Neural cell (in vitro differentiated cells): ENCODE data around the gene KCNQ1OT1. TPM values are rescaled to one million over a fixed set of nuclear protein-coding genes. Genes with fewer than 3 reads are reported as not detected.

Experiments
- H2AFZ ChIP-seq: fragments of 200-600, 300-800 bp; sonication (generic), shearing (Covaris generic); 2 replicates; pipeline ENCODE4 v1.6.0; 2014; ENCODE audit warnings: low read depth, mild to moderate bottlenecking, antibody characterized with exemption, low read length, moderate library complexity
- H3F3A ChIP-seq: fragments of 200-600 bp; shearing (Covaris generic); 2 replicates; pipeline ENCODE4 v1.6.1; 2016; ENCODE audit warnings: mild to moderate bottlenecking, moderate library complexity, mixed read lengths, antibody characterized with exemption, low read length; ENCODE audit not compliant: insufficient read depth, poor library complexity, severe bottlenecking
- H3K27ac ChIP-seq: fragments of 200-600, 300-800 bp; sonication (generic), shearing (Covaris generic); 2 replicates; pipeline ENCODE4 v1.5.1; 2014; ENCODE audit warnings: mild to moderate bottlenecking, low read length, moderate library complexity
- H3K27me3 ChIP-seq: fragments of 300-800, 200-600 bp; sonication (generic), shearing (Covaris generic); 2 replicates; pipeline ENCODE4 v1.6.0; 2014; ENCODE audit warnings: mild to moderate bottlenecking, low read depth, low read length, moderate library complexity; ENCODE audit not compliant: insufficient read depth
- H3K36me3 ChIP-seq: fragments of 300-800, 200-600 bp; sonication (generic), shearing (Covaris generic); 2 replicates; pipeline ENCODE4 v1.5.1; 2014; ENCODE audit warnings: mild to moderate bottlenecking, antibody characterized with exemption, low read length, moderate library complexity; ENCODE audit not compliant: insufficient read depth
- H3K4me2 ChIP-seq: fragments of 300-800, 200-600 bp; sonication (generic), shearing (Covaris generic); 2 replicates; pipeline ENCODE4 v1.6.0; 2014; ENCODE audit warnings: mild to moderate bottlenecking, low read length
- H3K4me3 ChIP-seq: fragments of 300-800, 200-600 bp; sonication (generic), shearing (Covaris generic); 2 replicates; pipeline ENCODE4 v1.5.1; 2014; ENCODE audit warnings: mild to moderate bottlenecking, low read length, moderate library complexity
- H3K79me2 ChIP-seq: fragments of 200-600 bp; shearing (Covaris generic); replicated peaks from 2 replicates; pipeline ENCODE4 v1.6.0; 2014; ENCODE audit warnings: mild to moderate bottlenecking, low read length, moderate library complexity; ENCODE audit not compliant: insufficient read depth
- H3K9ac ChIP-seq: fragments of 300-800, 200-600 bp; sonication (generic), shearing (Covaris generic); 2 replicates; pipeline ENCODE4 v1.6.1; 2016; ENCODE audit warnings: mild to moderate bottlenecking, low read length, mixed read lengths
- H3K9me2 ChIP-seq: fragments of 200-600 bp; shearing (Covaris generic); 2 replicates; pipeline ENCODE4 v1.6.1; 2016; ENCODE audit warnings: mild to moderate bottlenecking, low read length, mixed read lengths; ENCODE audit not compliant: insufficient read depth
- H3K9me3 ChIP-seq: fragments of 200-600, 300-800 bp; sonication (generic), shearing (Covaris generic); 2 replicates; pipeline ENCODE4 v1.6.1; 2016; ENCODE audit warnings: mild to moderate bottlenecking, mixed run types, low read length, moderate library complexity, mixed read lengths
- H4K20me1 ChIP-seq: fragments of 200-600 bp; shearing (Covaris generic); 2 replicates; pipeline ENCODE4 v1.6.1; 2016; ENCODE audit warnings: mild to moderate bottlenecking, mixed run types; ENCODE audit not compliant: insufficient read depth
- EP300 ChIP-seq: fragments of 450-650 bp; conservative IDR thresholded peaks from 2 replicates; pipeline ENCODE4 v1.6.1; 2014; ENCODE audit warnings: antibody characterized with exemption, mild to moderate bottlenecking, moderate library complexity; ENCODE audit not compliant: poor library complexity, severe bottlenecking
- EZH2 ChIP-seq: fragments of 200-600, 300-800 bp; shearing (Covaris generic), sonication (generic); IDR thresholded peaks from 2 replicates; pipeline ENCODE4 v1.6.1; 2014; ENCODE audit warnings: antibody characterized with exemption, low read length, borderline replicate concordance, mild to moderate bottlenecking; ENCODE audit not compliant: insufficient read depth, poor library complexity, severe bottlenecking
- MXI1 ChIP-seq: fragments of 450-650 bp; conservative IDR thresholded peaks from 2 replicates; pipeline ENCODE4 v1.6.1; 2014; ENCODE audit warnings: antibody characterized with exemption, mild to moderate bottlenecking; ENCODE audit not compliant: poor library complexity, severe bottlenecking
- POLR2AphosphoS5 ChIP-seq: IDR thresholded peaks from 2 replicates; pipeline ENCODE4 v1.6.1; 2012
- RAD21 ChIP-seq: fragments of 450-650 bp; conservative IDR thresholded peaks from 2 replicates; pipeline ENCODE4 v1.6.1; 2014; ENCODE audit warnings: antibody characterized with exemption, mild to moderate bottlenecking, moderate library complexity
- TAF1 ChIP-seq: IDR thresholded peaks from 2 replicates; pipeline ENCODE4 v1.6.1; 2012; ENCODE audit warnings: low read depth
- polyA plus RNA-seq: library from polyadenylated mRNA; depleted of rRNA; stranded (reverse); fragments of >200 nt; gene quantifications from 2 replicates; pipeline ENCODE4 v1.2.3, GENCODE V29; 2014
- small RNA-seq, 3 experiments: library from RNA; depleted of rRNA; stranded (forward); fragments of <200 nt; gene quantifications; one replicate each; pipeline ENCODE3, GENCODE V24; 2012
- TF ChIP-seq, protein P1 (sequence below): IDR thresholded peaks from 2 replicates; pipeline ENCODE4 v1.6.1; 2012; ENCODE audit warnings: borderline replicate concordance

Gene KCNQ1OT1
- polyA plus RNA-seq, 1 donor from 2014 or later: 0.12 TPM

DNA sequence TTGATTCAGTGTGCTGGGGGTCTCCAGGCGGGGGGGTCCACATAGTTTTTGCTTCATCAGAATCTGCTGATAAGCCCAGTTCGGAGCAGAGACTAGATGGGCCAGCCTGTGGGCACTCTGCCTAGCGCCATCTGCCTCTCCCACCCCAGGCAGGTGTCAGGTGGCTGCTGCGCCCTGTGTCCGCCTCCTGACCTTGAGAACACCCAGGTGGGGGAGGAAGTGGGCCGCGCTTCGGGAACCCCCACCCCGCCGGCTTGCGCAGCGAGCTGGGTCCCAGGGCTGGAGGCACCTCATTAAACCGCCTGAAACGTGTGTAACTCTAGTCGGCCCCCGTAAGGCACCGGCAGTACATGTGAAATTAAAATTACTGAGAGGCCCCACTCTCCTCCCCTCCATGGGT is 141.4 kb downstream of the KCNQ1OT1 start:
- Histone ChIP-seq H3K27ac (no peak overlapping the region), H2AFZ (no peak overlapping the region), H4K20me1 (no peaks in the 10 kb centered on the region), H3K27me3 (no peaks in the 10 kb centered on the region), H3K36me3 (no peaks in the 10 kb centered on the region), H3K4me3 (no peak overlapping the region), H3K4me2 (no peak overlapping the region), H3K79me2 (no peaks in the 10 kb centered on the region), H3K9me3 (no peaks in the 10 kb centered on the region), H3K9me2 (no peaks in the 10 kb centered on the region), H3F3A (no peaks in the 10 kb centered on the region), H3K9ac (no peak overlapping the region)
- TF ChIP-seq POLR2AphosphoS5 (no peak), EP300 (no peak), TAF1 (no peak), EZH2 (no peak), RAD21 (no peak), MXI1 (no peak)
- TF ChIP-seq, protein P1, sequence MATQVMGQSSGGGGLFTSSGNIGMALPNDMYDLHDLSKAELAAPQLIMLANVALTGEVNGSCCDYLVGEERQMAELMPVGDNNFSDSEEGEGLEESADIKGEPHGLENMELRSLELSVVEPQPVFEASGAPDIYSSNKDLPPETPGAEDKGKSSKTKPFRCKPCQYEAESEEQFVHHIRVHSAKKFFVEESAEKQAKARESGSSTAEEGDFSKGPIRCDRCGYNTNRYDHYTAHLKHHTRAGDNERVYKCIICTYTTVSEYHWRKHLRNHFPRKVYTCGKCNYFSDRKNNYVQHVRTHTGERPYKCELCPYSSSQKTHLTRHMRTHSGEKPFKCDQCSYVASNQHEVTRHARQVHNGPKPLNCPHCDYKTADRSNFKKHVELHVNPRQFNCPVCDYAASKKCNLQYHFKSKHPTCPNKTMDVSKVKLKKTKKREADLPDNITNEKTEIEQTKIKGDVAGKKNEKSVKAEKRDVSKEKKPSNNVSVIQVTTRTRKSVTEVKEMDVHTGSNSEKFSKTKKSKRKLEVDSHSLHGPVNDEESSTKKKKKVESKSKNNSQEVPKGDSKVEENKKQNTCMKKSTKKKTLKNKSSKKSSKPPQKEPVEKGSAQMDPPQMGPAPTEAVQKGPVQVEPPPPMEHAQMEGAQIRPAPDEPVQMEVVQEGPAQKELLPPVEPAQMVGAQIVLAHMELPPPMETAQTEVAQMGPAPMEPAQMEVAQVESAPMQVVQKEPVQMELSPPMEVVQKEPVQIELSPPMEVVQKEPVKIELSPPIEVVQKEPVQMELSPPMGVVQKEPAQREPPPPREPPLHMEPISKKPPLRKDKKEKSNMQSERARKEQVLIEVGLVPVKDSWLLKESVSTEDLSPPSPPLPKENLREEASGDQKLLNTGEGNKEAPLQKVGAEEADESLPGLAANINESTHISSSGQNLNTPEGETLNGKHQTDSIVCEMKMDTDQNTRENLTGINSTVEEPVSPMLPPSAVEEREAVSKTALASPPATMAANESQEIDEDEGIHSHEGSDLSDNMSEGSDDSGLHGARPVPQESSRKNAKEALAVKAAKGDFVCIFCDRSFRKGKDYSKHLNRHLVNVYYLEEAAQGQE: no peak

Small RNAs within 50 kb of the gene (small RNA-seq; reads per million reads assigned to genes)
- gene RF01947 (0 reads per million in 3 experiments), gene RF01948 (0 reads per million in 3 experiments), gene RF01950 (0 reads per million in 3 experiments)

Other genes starting within 250 kb of the KCNQ1OT1 start
- gene CDKN1C, start 185.8 kb upstream of the KCNQ1OT1 start, polyA plus RNA-seq: 36.7 and 51.2 TPM in 2 replicates
- gene PHLDA2, start 229.4 kb upstream of the KCNQ1OT1 start, polyA plus RNA-seq: not detected in 2 replicates